HG02938 (cell line): ENCODE results near the gene SORCS2.

Experiments used
- ATAC-seq: cut with Tn5 transposase; IDR thresholded peaks from one replicate; pipeline ENCODE4 v1.9.1; 2021; ENCODE audit warnings: mild to moderate bottlenecking, moderate library complexity; ENCODE audit not compliant: unreplicated experiment

SORCS2 gene

DNA sequence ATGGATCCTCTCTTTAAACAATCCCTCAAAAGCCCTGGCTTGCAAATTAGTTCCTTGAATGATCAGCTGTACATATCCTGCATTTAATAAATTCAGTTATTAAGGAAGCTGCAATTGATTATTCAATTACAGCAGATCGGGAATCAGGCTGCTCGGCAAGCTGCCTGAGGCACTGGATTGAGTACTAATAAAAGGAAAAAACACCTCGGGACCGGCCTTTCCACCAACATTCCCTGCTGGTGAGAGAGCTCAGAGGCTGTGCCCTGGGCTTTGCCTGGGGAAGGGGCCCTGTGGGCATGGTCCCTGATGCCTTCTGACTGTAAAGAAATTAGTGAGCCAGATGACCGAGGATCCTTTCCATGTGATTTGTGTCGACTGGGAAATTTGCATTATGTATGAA, 69.2 kb downstream of the SORCS2 start:
- ATAC-seq = no peak

DNA sequence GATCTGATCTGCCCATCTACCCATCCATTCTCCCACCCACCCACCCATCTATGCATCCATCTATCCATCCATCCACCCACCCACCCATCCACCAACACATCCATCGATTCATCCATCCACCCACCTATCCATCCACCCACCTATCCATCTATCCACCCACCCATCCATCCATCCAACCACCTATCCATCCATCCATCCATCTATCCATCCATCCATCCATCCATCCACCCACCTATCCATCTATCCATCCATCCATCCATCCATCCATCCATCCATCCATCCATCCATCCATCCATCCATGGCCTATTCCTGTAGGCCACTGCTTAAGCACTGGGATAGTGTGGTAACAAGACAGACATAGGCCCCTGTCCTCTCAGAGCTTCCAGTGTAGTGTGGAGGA, 69.8 kb downstream of the SORCS2 start:
- ATAC-seq = no peak

DNA sequence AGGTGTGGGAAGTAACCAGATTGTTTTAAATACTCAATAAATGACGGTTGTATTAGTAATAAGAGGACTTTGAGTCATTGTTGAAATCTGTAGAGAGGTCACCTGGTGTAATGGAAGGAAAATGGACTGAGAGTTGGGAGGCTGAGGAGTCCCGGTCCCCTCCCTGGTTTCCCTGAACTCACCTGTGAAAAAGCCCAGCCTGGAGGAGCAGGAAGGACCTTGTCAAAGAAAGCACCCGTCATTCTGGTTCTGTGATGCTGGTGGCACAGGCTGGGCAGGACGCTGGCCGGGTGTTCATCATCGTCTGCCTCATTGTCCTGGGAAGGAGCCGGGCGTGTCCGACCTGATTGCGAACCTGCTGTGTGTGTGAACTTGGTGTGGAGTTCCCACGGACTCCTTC, 70.8 kb downstream of the SORCS2 start:
- ATAC-seq = no peak

DNA sequence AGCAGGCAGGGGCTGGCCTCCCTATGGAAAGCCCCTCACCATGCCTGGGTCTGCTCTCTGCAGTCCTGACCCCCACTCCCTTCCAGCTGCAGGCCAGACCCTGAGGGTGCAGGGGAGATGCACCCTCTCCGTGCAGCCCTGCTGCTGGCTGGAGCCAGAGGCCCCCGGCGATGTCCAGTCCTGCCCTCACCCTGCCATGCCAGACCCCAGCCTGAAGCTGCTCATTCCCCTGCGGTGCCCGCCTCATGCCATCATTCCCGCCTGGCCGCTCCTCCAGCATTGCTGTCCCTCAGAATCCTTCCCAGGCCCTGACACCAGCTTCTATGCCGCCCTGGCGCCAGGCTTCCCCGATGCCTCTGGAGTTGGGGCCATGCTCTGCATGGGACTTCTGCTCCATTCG, 72.4 kb downstream of the SORCS2 start:
- ATAC-seq = no peak

DNA sequence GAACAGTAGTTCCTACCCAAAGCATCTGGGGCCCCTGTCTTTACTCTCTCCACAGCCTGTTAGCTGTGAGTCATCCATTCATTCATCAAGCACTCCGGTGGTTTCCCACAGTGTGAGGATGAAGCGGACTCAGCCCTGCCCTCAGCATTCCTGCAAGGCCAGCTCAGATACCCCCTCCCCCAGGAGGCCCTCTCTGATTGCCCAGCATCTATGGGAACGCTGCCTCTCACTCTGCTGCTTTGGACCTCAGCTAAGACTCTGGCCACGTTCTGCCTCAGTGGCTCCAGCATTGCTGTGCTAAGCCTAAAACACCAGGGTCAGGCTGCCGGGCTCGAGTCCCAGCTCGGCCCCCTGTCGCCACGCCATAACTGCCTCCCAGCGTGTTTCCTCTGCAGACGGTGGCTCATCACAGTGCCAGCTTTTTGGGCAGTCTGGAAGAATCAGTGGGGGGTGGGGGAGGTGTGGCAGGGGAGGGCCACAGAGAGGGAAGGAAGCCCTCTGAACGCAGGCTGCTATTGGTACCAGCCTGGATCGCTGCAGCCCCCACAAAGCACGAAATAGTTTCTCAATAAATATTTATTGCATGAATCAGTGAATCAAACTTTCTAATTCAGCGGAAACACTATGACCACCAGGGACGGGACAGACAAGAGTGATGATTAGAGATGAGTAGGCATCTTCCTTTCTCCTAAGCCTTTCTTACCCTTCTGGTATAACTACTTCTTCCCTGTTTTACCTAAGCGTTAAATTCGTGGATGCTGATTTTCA, 74.4 kb downstream of the SORCS2 start:
- no peak for ATAC-seq

DNA sequence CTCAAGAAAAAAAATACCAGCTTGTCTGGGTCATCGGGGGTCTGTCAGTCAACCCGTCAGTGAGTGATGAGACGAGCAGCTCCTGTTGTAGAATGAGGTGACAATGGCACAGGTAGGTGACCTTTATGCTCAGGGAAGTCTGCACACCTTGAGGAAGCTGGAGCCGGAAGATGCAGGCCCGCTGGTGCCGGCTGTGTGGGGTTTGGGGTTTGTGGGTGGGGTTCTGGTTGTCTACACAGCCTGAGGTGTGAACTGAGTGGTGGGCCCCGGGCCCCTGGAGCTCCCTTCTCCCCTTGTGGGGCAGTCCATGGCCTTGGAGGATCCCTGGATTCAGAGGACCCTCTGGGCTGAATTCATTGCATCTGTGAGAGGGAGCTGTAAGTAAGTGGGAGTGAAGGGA, 75.5 kb downstream of the SORCS2 start:
- ATAC-seq = no peak

DNA sequence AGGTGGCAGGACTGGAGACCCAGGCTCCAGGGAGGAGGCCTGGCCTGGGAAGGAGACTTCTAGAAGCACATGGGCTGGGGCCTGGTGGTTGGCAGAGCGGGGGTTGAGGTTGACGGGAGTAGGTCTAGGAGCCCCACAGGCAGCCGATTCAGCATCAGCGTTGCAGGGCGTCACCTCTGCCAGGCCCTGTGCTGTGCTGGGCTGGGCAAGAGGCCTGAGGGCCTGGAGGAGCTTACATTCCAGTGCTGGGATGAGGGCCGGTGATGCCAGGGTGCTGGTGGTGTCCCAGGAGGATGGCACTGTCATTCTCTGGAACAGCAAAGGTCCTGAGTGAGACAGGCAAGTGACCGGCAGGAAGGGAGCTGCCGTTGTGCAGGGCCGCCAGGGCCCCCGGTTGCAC, 76.6 kb downstream of the SORCS2 start:
- no peak for ATAC-seq

DNA sequence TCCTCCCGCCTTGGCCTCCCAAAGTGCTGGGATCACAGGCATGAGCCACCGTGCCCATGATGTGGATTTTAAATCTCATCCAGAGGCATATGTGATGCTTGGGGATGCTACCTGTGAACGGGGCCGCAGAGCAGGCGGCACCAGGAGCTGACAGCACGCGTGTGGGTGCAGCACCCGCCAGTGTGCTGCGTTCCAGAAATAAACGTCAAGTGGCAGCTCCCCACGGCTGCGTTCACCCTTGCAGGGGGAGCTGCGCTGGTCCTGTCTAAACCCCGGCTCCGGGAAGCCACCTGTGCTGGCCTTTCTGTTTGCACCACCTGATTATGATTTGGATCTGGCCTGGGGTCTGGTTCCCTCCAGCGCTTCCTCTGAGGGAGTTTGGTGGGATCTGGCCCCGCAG, 77.8 kb downstream of the SORCS2 start:
- ATAC-seq = no peak

DNA sequence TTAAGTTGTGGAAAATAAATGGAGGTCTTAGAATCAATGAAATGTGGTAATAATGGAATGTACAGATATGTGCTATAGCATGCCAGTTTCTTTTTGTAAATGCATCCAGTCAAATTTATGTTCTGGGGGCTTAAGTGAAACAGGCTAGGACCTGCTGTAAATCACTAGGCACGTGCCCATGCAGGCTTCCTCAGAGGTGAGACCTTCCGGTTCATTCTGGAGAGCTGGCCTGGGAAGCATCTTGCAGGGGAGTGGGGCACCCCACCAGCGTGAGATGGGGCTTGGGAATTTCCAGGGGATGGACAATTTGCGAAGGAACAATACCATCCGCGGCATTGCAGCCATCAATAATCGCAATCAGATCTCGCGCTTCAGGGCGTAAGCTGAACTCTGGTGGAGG, 80.1 kb downstream of the SORCS2 start:
- ATAC-seq = no peak

DNA sequence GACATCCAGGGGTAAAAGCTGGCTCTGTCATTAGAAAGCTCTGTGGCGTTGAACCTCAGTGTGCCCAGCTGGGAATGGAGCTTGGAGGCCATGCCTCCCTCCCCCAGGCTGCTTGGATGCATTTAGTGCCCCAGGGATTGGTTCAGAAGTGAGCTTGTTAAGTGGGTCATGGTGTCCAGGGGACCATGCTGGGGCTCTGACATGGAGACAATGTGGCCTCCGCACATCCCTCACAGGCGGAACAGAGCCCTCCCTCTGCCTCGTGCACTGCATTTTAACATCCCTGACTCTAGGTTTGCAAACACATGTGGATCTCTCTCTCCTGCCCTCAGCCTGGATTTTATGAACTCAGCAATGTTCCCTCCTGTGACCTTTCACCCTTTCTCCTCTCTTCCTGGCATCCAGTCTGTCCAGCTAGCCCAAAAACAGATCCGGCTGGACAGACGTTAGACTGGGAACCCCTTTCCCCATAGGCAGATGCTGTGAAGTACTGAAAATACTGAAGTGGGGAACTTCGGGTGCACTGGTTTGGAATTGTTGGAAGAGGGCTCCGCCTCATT, 81.5 kb downstream of the SORCS2 start:
- ATAC-seq = no peak

DNA sequence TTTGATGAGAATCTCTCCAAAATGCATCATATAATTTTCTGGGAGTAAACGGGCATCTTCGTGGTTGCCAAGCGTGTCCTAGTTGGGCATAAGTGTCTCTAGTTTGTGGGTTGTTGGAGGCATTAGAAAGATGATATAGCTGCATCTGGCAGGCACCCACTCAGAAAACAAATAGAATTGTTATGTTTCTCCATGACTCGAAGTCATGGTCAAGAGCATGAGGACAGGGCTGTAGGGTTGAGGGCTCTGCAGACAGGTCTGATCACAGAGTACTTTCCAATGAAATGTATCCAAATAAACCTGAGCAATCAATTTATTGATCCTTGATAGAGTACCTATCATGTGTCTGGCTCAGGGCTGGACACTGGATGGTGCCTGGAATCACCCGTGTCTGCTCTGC, 82.7 kb downstream of the SORCS2 start:
- no peak for ATAC-seq

DNA sequence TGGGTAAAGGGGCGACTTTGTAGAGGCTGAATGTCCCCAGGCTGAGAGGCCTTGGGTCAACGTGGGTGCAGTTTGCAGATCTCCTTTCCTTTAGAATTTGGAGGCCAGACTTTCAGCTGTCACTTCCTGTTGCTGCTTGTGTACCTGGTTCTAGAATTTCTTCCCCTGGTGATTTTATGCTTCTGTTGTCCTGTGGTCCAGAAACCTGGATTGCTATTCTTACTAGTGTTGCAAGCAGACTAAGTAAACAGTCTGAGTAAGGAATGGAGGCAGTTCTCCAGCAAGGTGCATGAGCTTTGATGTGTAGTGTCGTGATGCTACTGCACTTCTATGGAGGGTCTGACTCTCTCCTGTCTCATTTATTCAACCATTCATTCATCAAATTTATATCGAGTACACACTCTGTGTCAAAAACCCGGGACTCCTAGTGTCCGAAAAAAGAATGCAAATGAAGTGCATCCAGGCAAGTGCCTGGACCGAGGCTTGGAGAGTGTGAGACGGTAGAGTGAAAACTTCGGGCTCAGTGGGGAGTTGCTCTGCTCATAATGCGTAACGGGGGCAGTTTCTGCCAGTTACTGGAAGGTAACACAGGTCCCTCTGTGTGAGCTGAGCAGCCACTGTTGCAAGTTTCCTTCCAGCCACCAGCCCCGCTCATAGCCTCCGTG, 83.3 kb downstream of the SORCS2 start:
- ATAC-seq = no peak

DNA sequence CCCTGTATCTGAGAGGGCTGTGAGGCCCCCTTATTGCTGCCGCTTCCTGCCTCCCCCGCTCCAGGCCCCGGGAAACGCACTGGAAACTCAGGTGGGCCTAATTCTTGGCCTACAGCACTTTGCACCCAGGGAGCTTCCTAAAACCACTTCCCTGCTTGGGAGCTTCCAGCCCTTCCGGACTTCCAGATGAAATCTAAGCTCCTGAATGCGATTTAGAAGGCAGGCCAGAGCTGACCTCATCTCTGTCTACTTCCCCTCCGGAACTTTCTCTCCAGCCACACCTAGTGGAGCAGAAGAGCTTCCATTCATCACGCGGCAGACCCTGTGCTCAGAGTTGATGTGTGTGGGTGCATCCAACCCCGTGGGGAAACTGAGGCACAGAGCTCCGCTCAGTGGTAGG, 84.2 kb downstream of the SORCS2 start:
- ATAC-seq = no peak

DNA sequence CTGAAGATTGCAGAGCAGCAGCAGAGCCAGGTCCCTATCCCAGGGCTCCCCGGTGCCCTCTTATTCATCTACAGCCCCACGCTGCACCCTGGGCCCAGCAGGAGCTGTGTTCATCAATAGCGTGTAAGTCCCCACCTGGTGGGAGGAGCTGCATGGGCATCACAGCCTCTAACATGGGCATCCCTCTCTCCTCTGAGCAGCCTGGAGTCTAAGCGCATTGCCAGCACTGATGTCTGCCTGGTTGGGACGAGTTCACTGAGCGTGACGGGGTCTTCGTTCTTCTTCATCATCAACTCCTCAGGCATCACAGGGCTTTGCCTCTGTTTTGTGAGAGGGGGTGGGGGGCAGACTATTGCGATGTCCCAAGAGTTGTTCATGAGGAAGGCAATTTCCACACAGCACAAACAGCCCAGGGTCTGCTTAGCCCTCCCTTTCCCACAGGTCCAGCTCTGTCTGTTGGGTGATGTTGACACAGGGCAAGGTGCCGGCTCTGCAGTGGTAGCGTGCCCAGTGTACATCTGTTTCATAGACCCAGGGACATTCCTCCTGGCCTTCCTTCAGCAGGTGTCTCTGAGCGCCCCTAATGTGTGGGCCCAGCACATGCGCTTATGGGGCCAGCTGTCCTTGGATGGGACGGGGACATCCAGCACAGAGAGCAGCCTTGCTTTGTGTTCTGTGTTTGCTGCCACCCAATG, 85.9 kb downstream of the SORCS2 start:
- ATAC-seq = no peak

DNA sequence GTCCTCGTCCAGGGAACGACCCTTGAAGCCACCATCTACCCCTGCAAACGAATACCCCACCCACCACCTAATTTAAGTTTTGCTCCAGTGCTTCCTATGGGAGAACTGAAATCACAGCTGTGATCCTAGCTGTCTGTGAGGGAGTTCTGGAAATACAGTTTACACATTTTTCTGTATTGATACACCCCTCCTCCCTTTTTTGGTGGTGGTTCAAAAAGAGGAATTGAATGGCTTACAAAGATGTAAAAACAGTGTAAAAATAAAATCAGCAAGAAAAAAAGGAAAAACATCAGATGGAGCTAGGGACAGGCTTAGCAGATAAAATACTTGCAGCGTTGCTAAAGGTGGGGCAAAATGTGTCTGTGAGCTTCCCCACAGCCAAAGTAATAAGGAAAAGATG, 86.6 kb downstream of the SORCS2 start:
- no peak for ATAC-seq

DNA sequence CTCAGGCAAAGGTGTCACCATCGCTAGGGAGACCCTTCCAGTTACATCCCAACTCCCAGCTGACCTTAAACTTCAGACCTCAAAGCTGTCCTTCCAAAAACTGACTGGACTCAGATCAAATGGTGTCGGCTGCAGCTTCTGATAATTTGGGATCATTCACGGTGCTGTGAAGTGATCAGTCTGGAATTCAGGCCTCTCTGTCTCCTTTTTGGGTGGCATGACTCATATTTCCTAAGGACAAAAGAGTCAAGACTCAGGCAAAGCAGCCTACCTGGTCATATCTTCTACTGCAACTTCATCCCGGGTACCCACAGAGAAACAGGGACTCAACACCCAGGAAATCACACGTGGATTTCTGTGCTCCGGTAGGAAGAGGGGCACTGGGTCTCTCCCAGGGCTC, 87.6 kb downstream of the SORCS2 start:
- no peak for ATAC-seq

DNA sequence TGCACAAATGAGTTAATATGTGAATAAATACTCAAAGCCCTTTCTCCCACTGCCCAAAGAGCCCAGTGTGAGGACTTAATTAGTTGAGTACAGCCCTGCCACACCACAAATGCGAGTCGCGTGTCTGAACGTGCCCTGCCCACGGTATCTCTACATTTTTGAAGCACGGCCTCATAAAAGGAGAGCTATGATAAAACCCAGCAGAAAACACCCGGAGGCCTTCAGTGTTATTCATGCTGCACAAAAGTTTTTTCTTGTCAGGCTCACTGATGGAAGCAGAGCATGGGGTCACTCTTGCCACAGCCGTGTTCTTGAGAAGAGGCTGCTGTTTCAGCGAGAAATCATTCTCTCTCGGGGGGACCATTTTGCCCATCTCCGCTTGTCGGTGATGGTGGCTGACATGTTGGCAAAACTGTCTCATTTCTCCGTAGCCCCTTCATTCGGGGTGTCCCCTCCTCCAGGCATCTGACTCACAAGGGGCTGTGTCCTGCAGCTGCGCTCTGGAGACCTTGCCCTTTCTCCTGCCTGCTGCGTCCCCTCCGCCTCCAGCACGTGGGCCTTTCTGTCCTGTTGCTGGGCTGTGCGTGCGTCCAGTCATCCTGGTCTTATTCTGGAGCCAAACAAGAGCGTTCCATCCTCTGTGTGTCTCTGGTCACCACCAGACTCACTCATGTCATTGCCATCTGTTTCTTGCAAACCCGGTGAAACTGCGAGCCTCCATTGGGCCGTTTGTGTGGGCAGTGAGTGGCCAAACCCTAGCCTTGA, 88.8 kb downstream of the SORCS2 start:
- ATAC-seq = no peak

DNA sequence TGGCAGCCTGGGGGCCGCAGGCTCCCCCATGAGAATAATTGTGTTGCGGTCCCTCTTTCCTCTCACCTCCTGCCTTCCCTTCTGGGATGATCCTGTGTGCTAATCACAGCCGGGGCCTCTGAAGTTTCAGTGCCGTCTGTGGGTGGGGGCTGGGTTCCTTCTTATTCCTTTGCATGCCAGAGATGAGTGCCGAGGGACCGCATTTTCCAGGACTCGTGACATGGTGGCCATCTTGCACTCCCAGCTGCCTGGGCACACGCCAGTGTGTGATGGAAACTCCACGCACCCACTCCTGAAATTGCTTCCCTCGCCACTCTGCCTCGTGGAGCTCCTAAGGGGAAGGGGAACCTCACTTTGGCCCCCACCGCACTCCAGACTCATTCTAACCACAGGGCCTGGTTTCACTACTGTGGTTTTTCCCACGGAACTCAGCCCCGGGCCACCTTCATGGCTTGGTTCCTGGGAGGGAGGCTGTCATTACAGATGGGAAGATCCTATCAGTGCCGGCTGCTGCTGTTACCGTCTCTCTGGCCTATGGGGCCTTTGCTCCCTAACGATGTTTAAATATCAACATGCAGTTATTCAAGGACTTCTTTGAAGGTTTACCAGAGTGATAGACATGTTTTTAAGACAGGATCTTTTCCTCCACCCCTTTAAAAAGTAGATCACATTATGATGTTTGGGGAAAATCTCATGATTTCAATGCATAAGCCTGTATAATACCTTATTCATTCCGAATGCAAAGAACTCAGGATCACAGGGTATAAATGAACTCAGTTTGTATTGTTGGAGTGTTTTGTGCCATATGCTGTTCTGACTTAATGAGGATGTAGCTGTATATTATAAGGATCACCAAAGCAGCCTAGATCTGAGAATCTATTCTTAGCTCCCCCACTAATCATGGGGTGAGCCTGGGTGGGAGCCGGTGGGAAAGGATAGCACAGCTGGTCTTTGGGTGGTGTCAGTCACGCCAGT, 89.6 kb downstream of the SORCS2 start:
- no peak for ATAC-seq

DNA sequence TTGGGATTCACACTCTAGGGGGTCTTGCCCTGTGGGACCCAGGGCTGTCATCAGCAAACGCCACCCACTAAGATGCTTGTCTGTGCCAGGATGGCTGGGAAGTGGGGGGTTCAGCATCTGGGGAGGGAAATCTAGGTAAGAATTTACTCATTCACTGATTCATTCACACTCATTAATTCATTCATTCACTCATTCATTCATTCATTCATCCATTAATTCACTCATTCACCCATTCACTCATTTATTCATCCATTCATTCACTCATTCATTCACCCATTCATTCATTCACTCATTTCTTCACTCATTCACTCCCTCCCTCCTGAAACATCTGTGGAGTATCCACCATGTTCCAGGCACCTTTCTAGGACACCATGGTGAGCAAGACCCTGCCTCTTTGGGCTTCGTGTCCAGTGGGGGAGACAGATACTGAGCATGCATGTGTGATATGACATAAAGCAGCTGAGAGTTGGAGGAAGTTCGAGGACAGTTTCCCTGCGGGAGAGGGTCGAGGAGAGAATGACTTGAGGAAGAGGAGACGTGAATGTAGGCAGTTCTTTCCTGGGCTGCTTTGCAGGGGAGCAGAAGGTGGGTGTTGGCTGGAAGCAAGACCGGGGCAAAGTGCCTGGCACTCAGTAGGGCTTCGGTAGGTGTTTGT, 90.6 kb downstream of the SORCS2 start:
- ATAC-seq = no peak
